Heart left ventricle (tissue), 13 donors: ENCODE results near the gene CCNL2.

Source experiments
- POLR2A ChIP-seq, 2 donors: fragments of 450-650 bp; IDR thresholded peaks; one replicate each; pipeline ENCODE4 v1.6.1; 2017; ENCODE audit warnings: antibody characterized with exemption in 2 of 2, mild to moderate bottlenecking in 2 of 2, moderate library complexity in 2 of 2
- TF ChIP-seq, protein P1 (sequence below), 12 donors: fragments of 200-600 bp; sonication (generic) in 4 of 12; IDR thresholded peaks; one replicate each; pipeline versions ENCODE4 v1.5.0 to v1.8.0; 2018 to 2022; ENCODE audit warnings: antibody characterized with exemption in 12 of 12, mild to moderate bottlenecking in 5 of 12
- donor health status: ischemic (EF 13 %, LVEDD 7.1; RV severe dilation, severe dysfunction).
- donor health status: DM: no; HTN: yes; CAD: no.
- donor health status: DM: no; HTN: no; CAD: no.
- donor health status: ischemic (EF 25% LVEDD 6.9; RV normal size, moderate dysfunction).
- donor health status: ischemic (EF 25% LVEDD 5.7; RV mildly dilated, moderate dysfunction).
- donor health status: ischemic (EF 35%, LVEDD 5.7; RV mildly dilated, moderate dysfunction).
- donor health status: nonischemic (EF 11% LVEDD 7.7; RV severe dilation, severe dysfunction).
- donor health status: DM: yes; HTN: yes; CAD: no.
- donor health status: PGD.
- donor health status: ischemic (EF 29% LVEDD 5.4; RV normal size, mild dysfunction).
- donor health status: nonischemic (EF 23%, LVEDD 6.1; RV moderate dilation, normal function).

GRCh38 chr1:1424707-1425106, 25.6 kb upstream of the CCNL2 start:
- TF ChIP-seq POLR2A (IDR thresholded peaks at IDR 0.05): no peak
- TF ChIP-seq, protein P1, sequence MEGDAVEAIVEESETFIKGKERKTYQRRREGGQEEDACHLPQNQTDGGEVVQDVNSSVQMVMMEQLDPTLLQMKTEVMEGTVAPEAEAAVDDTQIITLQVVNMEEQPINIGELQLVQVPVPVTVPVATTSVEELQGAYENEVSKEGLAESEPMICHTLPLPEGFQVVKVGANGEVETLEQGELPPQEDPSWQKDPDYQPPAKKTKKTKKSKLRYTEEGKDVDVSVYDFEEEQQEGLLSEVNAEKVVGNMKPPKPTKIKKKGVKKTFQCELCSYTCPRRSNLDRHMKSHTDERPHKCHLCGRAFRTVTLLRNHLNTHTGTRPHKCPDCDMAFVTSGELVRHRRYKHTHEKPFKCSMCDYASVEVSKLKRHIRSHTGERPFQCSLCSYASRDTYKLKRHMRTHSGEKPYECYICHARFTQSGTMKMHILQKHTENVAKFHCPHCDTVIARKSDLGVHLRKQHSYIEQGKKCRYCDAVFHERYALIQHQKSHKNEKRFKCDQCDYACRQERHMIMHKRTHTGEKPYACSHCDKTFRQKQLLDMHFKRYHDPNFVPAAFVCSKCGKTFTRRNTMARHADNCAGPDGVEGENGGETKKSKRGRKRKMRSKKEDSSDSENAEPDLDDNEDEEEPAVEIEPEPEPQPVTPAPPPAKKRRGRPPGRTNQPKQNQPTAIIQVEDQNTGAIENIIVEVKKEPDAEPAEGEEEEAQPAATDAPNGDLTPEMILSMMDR (IDR thresholded peaks at IDR 0.05): no peak
